H7 (cell line): ENCODE results near the gene ATP13A5. TPM values are rescaled to one million over a fixed set of nuclear protein-coding genes. Genes with fewer than 3 reads are reported as not detected.

Source experiments
- DNase-seq: peaks from one replicate; pipeline ENCODE4 v3.0.0; 2012
- H3K27me3 ChIP-seq: 2 replicates; pipeline ENCODE4 v1.6.0; 2011; ENCODE audit warnings: mild to moderate bottlenecking, low read length; ENCODE audit not compliant: control insufficient read depth, insufficient read depth
- H3K36me3 ChIP-seq: replicated peaks from 2 replicates; pipeline ENCODE4 v1.5.1; 2011; ENCODE audit warnings: low read length; ENCODE audit not compliant: control insufficient read depth, insufficient read depth
- H3K4me3 ChIP-seq: 2 replicates; pipeline ENCODE4 v1.5.1; 2011; ENCODE audit warnings: low read depth, mild to moderate bottlenecking, control low read depth, low read length, moderate library complexity; ENCODE audit not compliant: insufficient read depth
- total RNA-seq: library from RNA; depleted of rRNA; stranded (reverse); fragments of >200 nt; shearing (Covaris generic); gene quantifications from 2 replicates; pipeline ENCODE4 v1.2.3, GENCODE V29; 2014

Gene ATP13A5
- total RNA-seq, 1 experiment from 2014 or later = 0.03 TPM

- Histone ChIP-seq H3K27me3 (no peaks in the 10 kb centered on the region), H3K4me3 (no peak overlapping the region), H3K36me3 (no peaks in the 10 kb centered on the region)
- DNase-seq = no peak
These were observed 115.8 kb downstream of the ATP13A5 start for GRCh38 chr3:193262707-193263106.

- no peaks in the 10 kb centered on the region for H3K27me3 ChIP-seq
- no peak for DNase-seq
- H3K36me3 ChIP-seq = no peaks in the 10 kb centered on the region
- no peak overlapping the region for H3K4me3 ChIP-seq
These were observed 116.6 kb downstream of the ATP13A5 start for GRCh38 chr3:193261970-193262369.

GRCh38 chr3:193253986-193254660 lies 124.4 kb downstream of the ATP13A5 start:
- H3K36me3 ChIP-seq = no peaks in the 10 kb centered on the region
- no peak overlapping the region for H3K4me3 ChIP-seq
- DNase-seq = no peak

GRCh38 chr3:193250492-193250891 lies 128.1 kb downstream of the ATP13A5 start:
- no peaks in the 10 kb centered on the region for H3K36me3 ChIP-seq
- DNase-seq = no peak
- no peak overlapping the region for H3K4me3 ChIP-seq
- no peaks in the 10 kb centered on the region for H3K27me3 ChIP-seq

More at GRCh38 chr3:193253986-193254660, 124.4 kb downstream of the ATP13A5 start:
- H3K27me3 ChIP-seq = no peaks in the 10 kb centered on the region

GRCh38 chr3:193248848-193249468 lies 129.6 kb downstream of the ATP13A5 start:
- DNase-seq = no peak
- H3K27me3 ChIP-seq = no peaks in the 10 kb centered on the region

GRCh38 chr3:193243571-193243970 lies 135.0 kb downstream of the ATP13A5 start:
- peaks cover 13% of the 10 kb centered on the region for H3K27me3 ChIP-seq
- H3K36me3 ChIP-seq = no peaks in the 10 kb centered on the region
- no peak overlapping the region for H3K4me3 ChIP-seq
- no peak for DNase-seq

More at GRCh38 chr3:193248848-193249468, 129.6 kb downstream of the ATP13A5 start:
- Histone ChIP-seq H3K36me3 (no peaks in the 10 kb centered on the region), H3K4me3 (no peak overlapping the region)

GRCh38 chr3:193241716-193242115 lies 136.8 kb downstream of the ATP13A5 start:
- H3K4me3 ChIP-seq = no peak overlapping the region; the same call in 1 of the 2 replicates
- peaks cover 13% of the 10 kb centered on the region for H3K27me3 ChIP-seq
- DNase-seq = no peak

GRCh38 chr3:193240850-193241706 lies 137.5 kb downstream of the ATP13A5 start, which contains the start of gene PLAAT1:
PLAAT1 (plus strand) TSS chr3:193241222; CDS start chr3:193255651, 14,429 bp downstream.
- Histone ChIP-seq H3K27me3 (peaks cover 13% of the 10 kb centered on the region), H3K4me3 (peak within 1 kb of the TSS; percentile 57), H3K36me3 (no peaks in the 10 kb centered on the region)
- DNase-seq = peak; percentile 94

More at GRCh38 chr3:193241716-193242115, 136.8 kb downstream of the ATP13A5 start:
- no peaks in the 10 kb centered on the region for H3K36me3 ChIP-seq

GRCh38 chr3:193240436-193240849 lies 138.1 kb downstream of the ATP13A5 start:
- DNase-seq = peak; percentile 64
- H3K27me3 ChIP-seq = peaks cover 13% of the 10 kb centered on the region
- peak overlapping the region; percentile 57 for H3K4me3 ChIP-seq
- no peaks in the 10 kb centered on the region for H3K36me3 ChIP-seq

- H3K27me3 ChIP-seq = peaks cover 7% of the 10 kb centered on the region
- H3K36me3 ChIP-seq = no peaks in the 10 kb centered on the region
- DNase-seq = no peak
These were observed 141.5 kb downstream of the ATP13A5 start for GRCh38 chr3:193237030-193237429.

GRCh38 chr3:193236599-193236998 lies 142.0 kb downstream of the ATP13A5 start:
- no peak for DNase-seq
- Histone ChIP-seq H3K36me3 (no peaks in the 10 kb centered on the region), H3K27me3 (peaks cover 4% of the 10 kb centered on the region), H3K4me3 (no peak overlapping the region)

More at GRCh38 chr3:193237030-193237429, 141.5 kb downstream of the ATP13A5 start:
- no peak overlapping the region for H3K4me3 ChIP-seq

- Histone ChIP-seq H3K27me3 (no peaks in the 10 kb centered on the region), H3K4me3 (no peak overlapping the region), H3K36me3 (no peaks in the 10 kb centered on the region)
- no peak for DNase-seq
These were observed 147.4 kb downstream of the ATP13A5 start for GRCh38 chr3:193231201-193231600.

- no peaks in the 10 kb centered on the region for H3K36me3 ChIP-seq
- DNase-seq = no peak
- H3K27me3 ChIP-seq = no peaks in the 10 kb centered on the region
- no peak overlapping the region for H3K4me3 ChIP-seq
These were observed 147.9 kb downstream of the ATP13A5 start for GRCh38 chr3:193230610-193231009.

- Histone ChIP-seq H3K4me3 (no peak overlapping the region), H3K36me3 (no peaks in the 10 kb centered on the region), H3K27me3 (no peaks in the 10 kb centered on the region)
- DNase-seq = no peak
These were observed 148.6 kb downstream of the ATP13A5 start for GRCh38 chr3:193229851-193230420.
